Activated naive CD4-positive, alpha-beta T cell treated with anti-CD3 and anti-CD28 coated beads for 36 hours (primary cell): ENCODE results near the gene UMODL1. TPM values are rescaled to one million over a fixed set of nuclear protein-coding genes. Genes with fewer than 3 reads are reported as not detected.

Experiments used
- CTCF ChIA-PET: fragments of 350-600 bp; sonication (Branson Sonifier 250); formaldehyde crosslinking; loops from one replicate; lab custom pipeline; 2021; ENCODE audit warnings: antibody characterized with exemption; lab: Charles Lee
- DNase-seq: peaks from one replicate; pipeline ENCODE4 v3.0.0-alpha.2; 2020
- H3K27ac Mint-ChIP-seq: one replicate; pipeline ENCODE4 v1.8.0; 2021; ENCODE audit warnings: mild to moderate bottlenecking, mixed read lengths
- H3K27me3 Mint-ChIP-seq: one replicate; pipeline ENCODE4 v1.8.0; 2021; ENCODE audit warnings: low read depth, mixed read lengths
- H3K36me3 Mint-ChIP-seq: one replicate; pipeline ENCODE4 v1.8.0; 2021; ENCODE audit warnings: low read depth, mixed read lengths
- H3K4me1 Mint-ChIP-seq: one replicate; pipeline ENCODE4 v1.8.0; 2021; ENCODE audit warnings: low read depth, mixed read lengths
- H3K4me3 Mint-ChIP-seq: one replicate; pipeline ENCODE4 v1.8.0; 2021; ENCODE audit warnings: mild to moderate bottlenecking, moderate library complexity, mixed read lengths
- H3K9me3 Mint-ChIP-seq: one replicate; pipeline ENCODE4 v1.8.0; 2021; ENCODE audit warnings: mixed read lengths
- intact Hi-C: fragments of 100-400 bp; cut with micrococcal nuclease; formaldehyde crosslinking; loops from one replicate; pipeline ENCODE4 v1.15.1; 2023
- total RNA-seq, 2 experiments: library from RNA; stranded (reverse); gene quantifications; one replicate each; pipeline ENCODE4 v1.2.3, GENCODE V29; 2021

UMODL1 gene
- total RNA-seq, 2 experiments from 2014 or later, result not detected

DNA sequence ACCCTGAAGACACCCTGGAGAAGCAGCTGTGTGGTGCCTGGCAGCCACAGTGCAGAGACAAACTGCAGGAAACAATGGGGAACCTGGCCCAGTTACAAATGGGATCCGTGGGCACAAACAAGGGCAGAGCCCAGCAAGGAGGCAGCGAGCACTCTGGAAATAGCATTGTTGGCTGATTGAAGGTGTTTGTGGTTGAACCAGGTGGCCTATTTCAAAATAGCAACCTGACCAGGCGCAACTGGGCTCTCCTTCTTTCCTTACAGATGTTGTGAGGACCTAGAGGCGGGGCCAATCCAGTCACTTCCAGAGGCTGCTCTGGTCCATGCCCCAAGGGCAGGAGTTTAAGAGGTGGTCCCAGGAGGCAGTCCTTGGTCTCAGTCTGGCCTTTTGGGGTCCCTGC is 39.3 kb upstream of the UMODL1 start:
- H3K27ac Mint-ChIP-seq, result no peak overlapping the region
- DNase-seq, result no peak
- H3K4me3 Mint-ChIP-seq, result no peak overlapping the region
- no peaks in the 10 kb centered on the region for H3K27me3 Mint-ChIP-seq
- intact Hi-C loops, result no loop called here
- no peaks in the 10 kb centered on the region for H3K4me1 Mint-ChIP-seq
- H3K36me3 Mint-ChIP-seq, result no peaks in the 10 kb centered on the region
- CTCF ChIA-PET, result interaction anchor here (2.0 kb wide), 1 partner anchor 76 kb away, joined by 4 read pairs; no protein-coding TSS in a partner anchor
- no peaks in the 10 kb centered on the region for H3K9me3 Mint-ChIP-seq

DNA sequence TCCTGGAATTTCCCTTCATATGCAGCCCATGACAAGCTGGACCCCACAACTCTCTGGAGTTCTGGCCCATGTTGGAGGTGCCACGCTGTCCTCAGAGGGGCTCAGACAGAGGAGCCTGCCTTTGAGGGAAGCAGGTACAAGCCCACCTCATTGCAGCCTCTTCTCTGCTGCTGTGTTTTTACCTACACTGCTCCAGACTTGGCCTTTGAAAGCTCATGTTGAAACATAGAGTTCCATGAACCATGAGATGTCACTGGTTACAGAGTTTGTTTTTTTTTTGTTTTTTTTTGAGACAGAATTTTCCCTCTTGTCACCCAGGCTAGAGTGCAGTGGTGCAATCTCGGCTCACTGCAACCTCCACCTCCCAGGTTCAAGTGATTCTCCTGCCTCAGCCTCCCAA is 38.9 kb upstream of the UMODL1 start:
- intact Hi-C loops, result no loop called here
- Mint-ChIP-seq H3K27me3 (no peaks in the 10 kb centered on the region), H3K4me1 (no peaks in the 10 kb centered on the region), H3K36me3 (no peaks in the 10 kb centered on the region), H3K9me3 (no peaks in the 10 kb centered on the region), H3K27ac (no peak overlapping the region), H3K4me3 (no peak overlapping the region)
- CTCF ChIA-PET, result interaction anchor here (2.0 kb wide), 1 partner anchor 75 kb away, joined by 4 read pairs; no protein-coding TSS in a partner anchor
- DNase-seq, result no peak

DNA sequence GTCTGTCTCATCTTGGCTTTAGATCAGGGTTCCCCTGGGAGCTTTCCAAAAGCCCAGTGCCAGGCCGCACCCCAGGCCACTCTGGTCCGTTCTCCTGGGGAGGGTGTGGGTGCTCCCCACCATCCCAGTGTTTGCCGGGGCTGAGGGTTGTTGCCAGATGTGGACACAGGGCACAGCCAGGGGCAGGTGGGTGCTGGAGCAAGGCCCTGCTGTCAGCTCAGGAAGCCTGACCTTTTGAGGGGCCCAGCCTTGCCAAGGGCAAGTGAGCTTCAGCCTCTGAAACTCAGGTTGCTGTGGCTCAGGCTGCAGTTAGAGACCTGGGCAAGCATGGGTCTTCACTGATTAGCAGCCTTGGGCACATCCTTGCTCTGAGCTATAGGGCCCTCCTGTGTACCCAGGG is 38.1 kb upstream of the UMODL1 start:
- CTCF ChIA-PET, result interaction anchor here (2.0 kb wide), 1 partner anchor 75 kb away, joined by 4 read pairs; no protein-coding TSS in a partner anchor
- Mint-ChIP-seq H3K4me3 (no peak overlapping the region), H3K27me3 (no peaks in the 10 kb centered on the region), H3K36me3 (no peaks in the 10 kb centered on the region), H3K4me1 (no peaks in the 10 kb centered on the region), H3K27ac (no peak overlapping the region), H3K9me3 (no peaks in the 10 kb centered on the region)
- intact Hi-C loops, result no loop called here
- no peak for DNase-seq

DNA sequence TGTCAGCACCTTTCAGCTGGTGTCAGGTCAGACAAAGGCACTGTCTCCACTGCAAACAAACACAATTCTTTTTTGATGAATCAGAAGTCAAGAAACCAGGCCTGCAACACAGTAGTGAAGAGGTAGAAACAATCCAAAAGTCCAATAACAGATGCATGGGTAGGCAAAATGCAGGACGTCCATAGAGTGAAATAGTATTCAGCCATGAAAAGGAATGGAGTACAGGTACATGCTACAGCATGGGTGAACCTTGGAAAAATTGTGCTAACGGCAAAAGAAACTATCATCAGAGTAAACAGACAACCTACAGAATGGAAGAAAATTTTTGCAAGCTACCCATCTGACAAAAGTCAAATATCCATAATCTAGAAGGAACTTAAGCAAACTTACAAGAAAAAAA is 34.8 kb upstream of the UMODL1 start:
- Mint-ChIP-seq H3K4me1 (peaks cover 3% of the 10 kb centered on the region), H3K27me3 (no peaks in the 10 kb centered on the region), H3K4me3 (no peak overlapping the region), H3K36me3 (no peaks in the 10 kb centered on the region), H3K9me3 (no peaks in the 10 kb centered on the region), H3K27ac (no peak overlapping the region)
- intact Hi-C loops, result no loop called here
- CTCF ChIA-PET, result no interaction called here
- no peak for DNase-seq

DNA sequence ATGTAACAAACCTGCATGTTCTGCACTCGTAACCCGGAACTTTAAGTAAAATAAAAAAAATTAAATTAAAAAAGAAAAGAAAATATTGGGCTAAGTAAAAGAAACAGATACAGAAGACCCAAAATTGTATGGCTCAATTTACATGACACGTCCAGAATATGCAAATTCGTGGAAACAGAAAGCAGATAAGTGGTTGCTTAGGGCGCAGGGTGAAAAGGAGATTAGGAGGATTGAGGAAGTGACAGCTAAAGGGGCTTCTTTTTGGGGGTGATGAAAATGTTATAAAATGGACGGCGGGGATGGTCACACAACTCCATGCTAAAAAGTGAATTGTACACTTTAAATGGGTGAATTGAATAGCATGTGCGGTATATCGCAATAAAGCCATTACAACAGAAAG is 33.6 kb upstream of the UMODL1 start:
- Mint-ChIP-seq H3K36me3 (no peaks in the 10 kb centered on the region), H3K27me3 (no peaks in the 10 kb centered on the region), H3K4me3 (no peak overlapping the region), H3K4me1 (peaks cover 3% of the 10 kb centered on the region), H3K27ac (no peak overlapping the region), H3K9me3 (no peaks in the 10 kb centered on the region)
- intact Hi-C loops, result no loop called here
- DNase-seq, result no peak
- CTCF ChIA-PET, result no interaction called here

DNA sequence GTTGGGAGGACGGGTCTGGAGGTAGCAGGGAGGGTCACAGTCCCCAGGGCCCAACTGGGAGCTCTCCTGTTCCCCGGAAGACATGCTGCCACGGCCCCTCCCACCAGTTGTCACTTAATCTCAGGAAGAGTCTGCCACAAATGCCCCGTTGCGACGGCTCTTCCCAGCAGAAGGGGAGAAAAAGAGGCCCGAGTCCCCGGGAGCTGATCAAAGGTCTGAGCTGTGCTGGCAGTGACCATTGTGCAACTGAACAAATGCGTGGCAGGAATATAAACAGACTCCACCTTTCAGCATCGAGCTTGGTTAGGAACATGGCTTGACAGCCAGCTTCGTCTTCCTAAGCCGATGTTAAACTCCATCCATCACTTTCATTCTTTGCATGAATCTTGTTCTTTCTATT is 33.2 kb upstream of the UMODL1 start:
- H3K27me3 Mint-ChIP-seq, result no peaks in the 10 kb centered on the region
- H3K4me3 Mint-ChIP-seq, result no peak overlapping the region
- no peak for DNase-seq
- no peak overlapping the region for H3K27ac Mint-ChIP-seq
- intact Hi-C loops, result no loop called here
- CTCF ChIA-PET, result no interaction called here
- no peaks in the 10 kb centered on the region for H3K9me3 Mint-ChIP-seq
- no peaks in the 10 kb centered on the region for H3K36me3 Mint-ChIP-seq
- peaks cover 3% of the 10 kb centered on the region for H3K4me1 Mint-ChIP-seq

DNA sequence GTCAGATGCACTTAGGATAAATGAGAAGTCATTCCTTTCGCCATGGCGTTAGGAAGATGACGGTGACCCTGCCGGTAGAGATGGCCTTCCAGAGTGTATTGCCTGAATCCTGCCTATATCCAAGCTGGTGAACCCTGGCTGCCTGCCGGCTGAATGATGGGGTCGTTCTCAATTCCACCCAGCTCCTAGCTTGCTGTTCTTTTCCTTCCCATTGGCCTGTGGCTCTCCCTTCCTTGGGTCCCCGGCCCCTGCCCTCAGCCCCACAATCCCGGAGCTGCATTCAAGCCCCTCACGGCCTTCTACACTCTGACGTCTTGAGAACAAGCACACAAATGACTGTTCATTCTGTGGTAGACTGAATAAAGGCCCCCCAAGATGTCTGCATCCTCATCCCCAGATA is 32.7 kb upstream of the UMODL1 start:
- Mint-ChIP-seq H3K27me3 (no peaks in the 10 kb centered on the region), H3K36me3 (no peaks in the 10 kb centered on the region), H3K4me1 (peaks cover 3% of the 10 kb centered on the region), H3K9me3 (no peaks in the 10 kb centered on the region), H3K27ac (no peak overlapping the region), H3K4me3 (no peak overlapping the region)
- DNase-seq, result no peak
- intact Hi-C loops, result no loop called here
- CTCF ChIA-PET, result interaction anchor here (1.3 kb wide), 1 partner anchor 69 kb away, joined by 3 read pairs; no protein-coding TSS in a partner anchor

DNA sequence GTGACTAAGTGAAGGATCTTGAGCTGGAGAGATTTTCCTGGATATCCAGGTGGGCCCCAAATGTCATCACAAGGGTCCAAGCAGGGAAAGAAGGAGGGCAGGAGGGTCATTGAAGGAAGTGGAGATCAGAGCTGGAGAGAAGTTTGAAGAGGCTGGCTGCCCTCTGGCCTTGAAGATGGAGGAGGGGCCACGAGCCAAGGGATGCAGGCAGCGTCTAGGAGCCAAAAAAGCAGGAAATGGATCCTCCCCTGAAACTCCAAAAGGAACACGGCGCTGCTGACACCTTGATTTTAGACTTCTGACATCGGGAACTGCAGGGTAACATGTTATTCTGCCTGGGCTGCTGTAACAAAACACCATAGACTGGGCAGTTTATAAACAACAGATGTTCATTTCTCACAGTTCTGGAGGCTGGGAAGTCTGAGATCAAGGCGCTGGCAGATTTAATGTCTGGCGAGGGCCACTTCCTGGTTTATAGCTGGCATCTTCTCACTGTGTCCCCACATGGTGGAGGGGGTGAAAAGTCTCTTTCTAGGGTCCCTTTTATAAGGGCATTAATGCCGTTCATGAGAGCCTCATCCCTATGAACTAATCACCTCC is 32.2 kb upstream of the UMODL1 start:
- H3K4me1 Mint-ChIP-seq, result peaks cover 3% of the 10 kb centered on the region
- H3K4me3 Mint-ChIP-seq, result no peak overlapping the region
- H3K9me3 Mint-ChIP-seq, result no peaks in the 10 kb centered on the region
- intact Hi-C loops, result no loop called here
- H3K36me3 Mint-ChIP-seq, result no peaks in the 10 kb centered on the region
- CTCF ChIA-PET, result interaction anchor here (1.3 kb wide), 1 partner anchor 69 kb away, joined by 3 read pairs; no protein-coding TSS in a partner anchor
- no peak overlapping the region for H3K27ac Mint-ChIP-seq
- H3K27me3 Mint-ChIP-seq, result no peaks in the 10 kb centered on the region
- no peak for DNase-seq

DNA sequence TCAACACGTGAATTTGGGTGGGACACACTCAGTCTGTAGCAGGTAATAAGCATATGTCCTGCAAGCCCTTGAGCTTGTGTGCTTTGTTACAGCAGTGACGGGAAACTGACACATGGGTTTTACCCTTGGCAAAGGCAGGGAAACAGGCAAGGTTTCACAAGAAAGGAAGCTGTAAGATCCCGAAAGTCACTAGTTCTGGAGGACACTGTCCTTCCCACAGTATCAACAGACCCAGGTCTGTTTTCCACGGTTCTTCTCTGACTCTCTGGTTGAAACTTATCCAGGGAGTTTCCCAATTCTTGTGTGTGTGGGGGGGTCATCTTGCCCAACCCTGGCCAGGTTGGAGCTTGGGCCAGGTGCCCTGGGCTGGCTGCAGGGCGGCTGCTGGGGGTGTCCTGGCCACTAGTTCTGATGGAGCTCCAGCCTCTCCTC is 31.6 kb upstream of the UMODL1 start:
- H3K27ac Mint-ChIP-seq, result no peak overlapping the region
- H3K4me1 Mint-ChIP-seq, result peaks cover 3% of the 10 kb centered on the region
- intact Hi-C loops, result no loop called here
- DNase-seq, result no peak
- no peaks in the 10 kb centered on the region for H3K36me3 Mint-ChIP-seq
- no peaks in the 10 kb centered on the region for H3K9me3 Mint-ChIP-seq
- no peaks in the 10 kb centered on the region for H3K27me3 Mint-ChIP-seq
- CTCF ChIA-PET, result interaction anchor here (1.3 kb wide), 1 partner anchor 68 kb away, joined by 3 read pairs; no protein-coding TSS in a partner anchor
- no peak overlapping the region for H3K4me3 Mint-ChIP-seq

DNA sequence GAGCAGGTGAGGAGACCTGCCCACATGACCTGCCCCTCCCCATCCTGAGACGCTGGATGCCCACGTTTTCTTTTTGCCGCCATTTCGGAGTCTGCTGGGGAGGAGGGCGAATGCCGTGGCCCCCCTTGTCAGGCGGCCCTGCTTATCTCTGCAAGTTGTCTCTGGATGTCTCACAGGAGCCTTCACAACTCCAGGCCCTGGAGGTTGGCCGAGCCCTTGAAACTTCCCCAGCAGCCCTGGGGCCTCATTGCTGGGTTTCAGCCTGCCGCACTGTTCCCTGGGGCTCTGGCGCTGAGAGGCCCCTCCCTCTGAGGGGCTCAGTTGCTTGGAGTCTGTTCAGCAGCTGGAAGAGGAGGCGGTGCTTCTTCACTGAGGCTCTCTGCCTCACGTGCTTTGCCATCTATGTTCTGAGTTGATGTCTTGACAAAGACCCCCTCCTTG is 31.2 kb upstream of the UMODL1 start:
- Mint-ChIP-seq H3K27me3 (no peaks in the 10 kb centered on the region), H3K4me1 (peaks cover 3% of the 10 kb centered on the region), H3K4me3 (no peak overlapping the region), H3K36me3 (no peaks in the 10 kb centered on the region), H3K9me3 (no peaks in the 10 kb centered on the region), H3K27ac (no peak overlapping the region)
- CTCF ChIA-PET, result interaction anchor here (0.6 to 1.3 kb wide), 2 partner anchors 68 to 432 kb away, joined by 3 to 4 read pairs; no protein-coding TSS in a partner anchor
- intact Hi-C loops, result no loop called here
- DNase-seq, result no peak

DNA sequence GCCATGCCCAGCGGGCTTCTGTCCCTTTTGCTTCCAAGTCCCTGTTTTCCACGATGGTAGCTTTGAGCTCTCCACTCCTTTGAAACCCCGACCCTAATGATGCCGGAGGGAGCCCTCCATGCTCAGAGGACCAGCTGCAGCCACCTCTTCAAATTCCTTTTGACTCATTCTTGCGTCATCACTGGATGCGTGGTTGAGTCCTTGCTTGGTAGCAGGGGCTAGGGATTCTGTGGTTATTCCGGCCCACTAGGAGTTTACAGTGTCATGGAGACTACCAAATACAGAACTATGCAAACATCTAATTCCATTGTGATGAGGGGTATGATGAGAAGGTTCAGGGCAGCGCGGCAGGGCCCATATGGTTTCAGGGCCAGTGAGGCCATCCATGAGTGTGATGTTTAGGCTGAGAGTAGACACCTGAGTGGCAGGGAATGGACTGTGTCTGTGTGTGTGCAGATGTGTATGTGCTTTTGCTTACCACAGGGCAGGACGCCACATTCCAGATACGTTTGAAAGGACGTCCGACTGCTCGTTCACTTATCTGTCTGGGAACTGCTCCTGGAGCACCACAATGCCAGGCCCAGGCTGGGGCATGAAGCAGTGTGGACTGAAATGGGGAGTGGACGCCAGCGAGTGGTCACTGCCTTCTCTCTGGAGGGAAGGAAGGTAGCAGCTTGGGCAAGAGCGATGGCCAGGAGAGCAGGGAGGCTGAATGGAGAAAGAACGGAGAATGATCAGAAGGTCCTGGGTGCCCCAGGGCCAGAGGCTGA is 30.5 kb upstream of the UMODL1 start:
- H3K36me3 Mint-ChIP-seq, result no peaks in the 10 kb centered on the region
- H3K4me3 Mint-ChIP-seq, result no peak overlapping the region
- no peaks in the 10 kb centered on the region for H3K9me3 Mint-ChIP-seq
- no peak overlapping the region for H3K27ac Mint-ChIP-seq
- H3K27me3 Mint-ChIP-seq, result no peaks in the 10 kb centered on the region
- H3K4me1 Mint-ChIP-seq, result peaks cover 3% of the 10 kb centered on the region
- intact Hi-C loops, result no loop called here
- CTCF ChIA-PET, result interaction anchor here (0.6 kb wide), 1 partner anchor 433 kb away, joined by 4 read pairs; no protein-coding TSS in a partner anchor
- no peak for DNase-seq

DNA sequence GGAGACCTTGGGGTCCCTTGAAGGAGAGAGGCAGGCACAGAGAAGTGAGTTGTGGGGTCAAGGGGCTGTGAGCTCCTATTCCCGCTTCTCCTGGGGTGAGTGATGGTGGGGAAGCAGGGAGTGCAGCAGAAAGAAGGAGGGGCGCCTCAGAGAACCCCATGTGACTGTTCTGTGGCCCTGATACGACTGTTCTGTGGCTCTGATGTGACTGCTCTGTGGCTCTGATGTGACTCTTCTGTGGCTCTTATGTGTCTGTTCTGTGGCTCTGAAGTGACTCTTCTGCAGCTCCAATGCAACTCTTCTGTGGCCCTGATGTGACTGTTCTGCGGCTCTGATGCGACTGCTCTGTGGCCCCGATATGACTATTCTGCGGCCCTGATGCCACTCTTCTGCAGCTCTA is 29.9 kb upstream of the UMODL1 start:
- H3K36me3 Mint-ChIP-seq, result no peaks in the 10 kb centered on the region
- intact Hi-C loops, result no loop called here
- H3K27me3 Mint-ChIP-seq, result no peaks in the 10 kb centered on the region
- no peak for DNase-seq
- no peaks in the 10 kb centered on the region for H3K9me3 Mint-ChIP-seq
- H3K4me3 Mint-ChIP-seq, result no peak overlapping the region
- H3K27ac Mint-ChIP-seq, result no peak overlapping the region
- H3K4me1 Mint-ChIP-seq, result peaks cover 3% of the 10 kb centered on the region
- CTCF ChIA-PET, result interaction anchor here (1.5 kb wide), 1 partner anchor 22 kb away, joined by 3 read pairs; no protein-coding TSS in a partner anchor
